ENCODE measurements around the gene GNAS. TPM values are rescaled to one million over a fixed set of nuclear protein-coding genes. Genes with fewer than 3 reads are reported as not detected.
A peak's percentile ranks its signal among the peaks of the same experiment; 100 is the strongest.

Gene GNAS
- total RNA-seq, 4 donors from 2014 or later, result 334 to 513 (median 458) TPM

DNA sequence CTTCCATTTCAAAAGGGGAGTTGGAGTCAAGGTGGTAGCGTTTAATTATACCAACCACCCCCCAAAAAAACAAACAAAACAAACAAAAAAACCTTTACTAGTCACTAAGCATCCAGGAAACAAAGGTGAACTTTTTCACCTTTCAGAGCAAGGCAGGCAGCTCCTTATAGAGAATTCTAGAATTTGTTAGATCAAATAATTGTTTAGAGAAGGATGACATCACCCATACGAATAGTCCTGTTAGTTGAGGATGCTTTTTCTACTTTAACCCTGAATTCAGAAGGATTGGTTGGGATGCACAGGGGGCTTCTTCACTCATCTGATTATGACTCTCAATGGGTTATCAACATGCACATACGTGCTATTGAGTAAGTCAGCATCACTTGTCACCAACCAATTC, 44.3 kb downstream of the GNAS start:
- Histone ChIP-seq H3K36me3 (peaks cover 0 to 54% (median 7%) of the 10 kb centered on the region in 3 donors), H3K27me3 (no peaks in the 10 kb centered on the region), H3K4me1 (peaks cover 20 to 93% (median 60%) of the 10 kb centered on the region in 3 donors), H3K27ac (no peak overlapping the region), H3K9me3 (no peaks in the 10 kb centered on the region), H3K4me3 (no peak overlapping the region)
- TF ChIP-seq CTCF (IDR thresholded peaks at IDR 0.05) (no peak), POLR2A (IDR thresholded peaks at IDR 0.05) (no peak)
- intact Hi-C loops (cut with DNase I), result loop anchor here (10.0 kb wide), 1 partner anchor 138 kb away; the partner anchor contains the start of gene ATP5F1E
- no peak for DNase-seq
- 59 to 61% methylated on average over 3 of the region's 3 CpGs for WGBS, 2 donors

GRCh38 chr20:58897488-58897887, 45.0 kb downstream of the GNAS start:
- Histone ChIP-seq H3K4me1 (peaks cover 20 to 100% (median 60%) of the 10 kb centered on the region in 3 donors), H3K36me3 (peaks cover 0 to 55% (median 7%) of the 10 kb centered on the region in 3 donors), H3K9me3 (no peaks in the 10 kb centered on the region), H3K4me3 (no peak overlapping the region), H3K27me3 (no peaks in the 10 kb centered on the region), H3K27ac (peak overlapping the region in 1 of 4 donors; percentile 10)
- TF ChIP-seq CTCF (IDR thresholded peaks at IDR 0.05) (no peak), POLR2A (IDR thresholded peaks at IDR 0.05) (no peak)
- DNase-seq, result no peak
- 69 to 73% methylated on average over 4 of the region's 4 CpGs for WGBS, 2 donors
- intact Hi-C loops (cut with DNase I), result loop anchor here (10.0 kb wide), 1 partner anchor 137 kb away; the partner anchor contains the start of gene ATP5F1E

GRCh38 chr20:58898629-58899408, 46.3 kb downstream of the GNAS start:
- intact Hi-C loops (cut with DNase I), result loop anchor here (10.0 kb wide), 1 partner anchor 136 kb away; the partner anchor contains the start of gene ATP5F1E
- DNase-seq, result no peak
- Histone ChIP-seq H3K4me1 (peaks cover 13 to 99% (median 48%) of the 10 kb centered on the region in 3 donors), H3K27ac (no peak overlapping the region), H3K27me3 (no peaks in the 10 kb centered on the region), H3K9me3 (no peaks in the 10 kb centered on the region), H3K4me3 (no peak overlapping the region), H3K36me3 (peaks cover 0 to 66% (median 11%) of the 10 kb centered on the region in 3 donors)
- TF ChIP-seq CTCF (IDR thresholded peaks at IDR 0.05), result no peak
- no peak for TF ChIP-seq POLR2A (IDR thresholded peaks at IDR 0.05)
- 75% methylated on average over 15 of the region's 15 CpGs for WGBS, 2 donors

- WGBS, 2 donors, result 84 to 92% methylated on average over 10 of the region's 10 CpGs
- intact Hi-C loops (cut with DNase I), result loop anchor here (10.0 kb wide), 1 partner anchor 135 kb away; the partner anchor contains the start of gene ATP5F1E
- TF ChIP-seq CTCF (IDR thresholded peaks at IDR 0.05) (no peak), POLR2A (IDR thresholded peaks at IDR 0.05) (no peak)
- no peaks in the 10 kb centered on the region for H3K27me3 ChIP-seq
- H3K9me3 ChIP-seq, result no peaks in the 10 kb centered on the region
- H3K36me3 ChIP-seq, result peaks cover 0 to 73% (median 18%) of the 10 kb centered on the region in 3 donors
- no peak for DNase-seq
- no peak overlapping the region for H3K4me3 ChIP-seq
- H3K27ac ChIP-seq, result no peak overlapping the region
- peaks cover 9 to 92% (median 41%) of the 10 kb centered on the region in 3 donors for H3K4me1 ChIP-seq
Measured at GRCh38 chr20:58899512-58899911, 47.0 kb downstream of the GNAS start.

GRCh38 chr20:58900397-58900796, 47.9 kb downstream of the GNAS start:
- DNase-seq, result no peak
- Histone ChIP-seq H3K27ac (no peak overlapping the region), H3K36me3 (peaks cover 5 to 82% (median 22%) of the 10 kb centered on the region in 3 donors), H3K9me3 (no peaks in the 10 kb centered on the region), H3K27me3 (no peaks in the 10 kb centered on the region), H3K4me3 (no peak overlapping the region), H3K4me1 (peaks cover under 1 to 88% (median 34%) of the 10 kb centered on the region in 3 donors)
- intact Hi-C loops (cut with DNase I), result no loop called here
- WGBS, 2 donors, result 69 to 77% methylated on average over 7 of the region's 7 CpGs
- TF ChIP-seq CTCF (IDR thresholded peaks at IDR 0.05) (no peak), POLR2A (IDR thresholded peaks at IDR 0.05) (no peak)

Data from esophagus squamous epithelium (tissue), 5 donors.